Eye (tissue), 1 donor: ENCODE measurements around the gene DUS3L.
"Not testable (repeated sequence)": the region's sequence is repeated elsewhere in the genome, so short reads cannot be mapped to it uniquely, and the experiment has no call there.

ENCODE experiments used
- DNase-seq: peaks from one replicate; pipeline ENCODE4 v3.0.0-alpha.2; 2015

DUS3L gene

GRCh38 chr19:5799247-5800241, 8.6 kb upstream of the DUS3L start:
- no peak for DNase-seq

GRCh38 chr19:5798244-5798643, 7.3 kb upstream of the DUS3L start:
- no peak for DNase-seq

GRCh38 chr19:5795382-5795919, 4.5 kb upstream of the DUS3L start:
- DNase-seq = no peak

DNA sequence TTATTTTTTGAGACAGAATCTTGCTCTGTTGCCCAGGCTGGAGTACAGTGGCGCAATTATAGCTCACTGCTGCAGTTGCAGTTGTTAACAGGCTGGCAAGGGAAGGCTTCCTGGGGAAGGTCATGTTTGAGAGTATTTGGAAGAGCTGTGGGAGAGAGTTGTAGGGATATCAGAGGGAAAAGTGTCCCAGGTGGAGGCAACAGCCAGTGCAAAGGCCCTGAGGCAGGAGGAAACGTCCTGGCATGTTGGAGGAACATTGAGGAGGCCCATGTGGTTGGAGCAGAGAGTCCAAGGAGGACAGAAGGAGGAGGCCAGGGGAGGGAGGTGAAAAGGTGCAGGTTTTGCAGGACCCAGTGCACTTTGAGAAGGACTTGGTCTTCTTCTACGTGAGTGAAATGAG, 2.2 kb upstream of the DUS3L start:
- DNase-seq = no peak

GRCh38 chr19:5792224-5792623, 1.3 kb upstream of the DUS3L start:
- DNase-seq = no peak

GRCh38 chr19:5789886-5790558, 941 bp downstream of the DUS3L start:
- no peak for DNase-seq

DNA sequence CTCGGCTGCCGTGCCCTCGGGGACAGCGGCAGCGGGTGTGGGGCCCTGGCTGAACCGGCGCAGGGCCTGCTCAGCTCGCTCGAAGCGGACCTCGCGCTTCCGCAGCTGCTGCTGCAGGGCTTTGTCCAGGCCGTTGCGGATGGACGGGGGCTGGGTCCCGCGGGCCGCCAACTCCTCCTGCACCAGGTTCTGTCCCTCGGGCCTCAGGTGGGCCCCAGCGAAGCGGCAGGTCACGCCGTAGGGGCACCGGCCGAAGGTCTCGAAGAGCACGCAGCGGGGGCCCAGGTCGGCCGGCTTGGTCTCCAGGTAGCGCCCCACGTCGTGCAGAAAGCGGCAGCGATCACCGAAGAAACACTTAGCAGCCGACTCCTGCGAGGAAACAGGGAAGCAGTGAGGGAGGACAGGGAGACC, 1.6 kb downstream of the DUS3L start:
- DNase-seq = no peak

DNA sequence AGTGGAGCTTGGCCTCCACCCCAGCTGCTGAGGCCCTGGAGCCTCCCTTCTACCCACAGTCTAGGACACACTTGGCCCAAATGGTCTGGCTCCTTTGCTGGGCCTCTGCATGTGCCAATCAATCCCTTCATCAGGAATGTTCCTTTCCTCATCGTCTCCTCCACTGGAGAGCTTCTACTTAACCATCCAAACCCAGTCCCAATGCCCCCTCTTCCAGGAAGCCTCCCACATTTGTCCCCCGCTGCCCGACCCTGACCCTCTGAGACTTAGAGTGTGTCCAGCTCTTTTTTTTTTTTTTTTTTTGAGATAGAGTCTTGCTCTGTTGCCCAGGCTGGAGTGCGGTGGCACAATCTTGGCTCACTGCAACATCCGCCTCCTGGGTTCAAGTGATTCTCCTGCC, 2.5 kb downstream of the DUS3L start:
- DNase-seq = no peak

GRCh38 chr19:5787409-5788182, 3.4 kb downstream of the DUS3L start:
- no peak for DNase-seq

- DNase-seq = no peak
These were observed 4.2 kb downstream of the DUS3L start for GRCh38 chr19:5786593-5787408.

GRCh38 chr19:5785423-5785822, 5.5 kb downstream of the DUS3L start:
- no peak for DNase-seq

DNA sequence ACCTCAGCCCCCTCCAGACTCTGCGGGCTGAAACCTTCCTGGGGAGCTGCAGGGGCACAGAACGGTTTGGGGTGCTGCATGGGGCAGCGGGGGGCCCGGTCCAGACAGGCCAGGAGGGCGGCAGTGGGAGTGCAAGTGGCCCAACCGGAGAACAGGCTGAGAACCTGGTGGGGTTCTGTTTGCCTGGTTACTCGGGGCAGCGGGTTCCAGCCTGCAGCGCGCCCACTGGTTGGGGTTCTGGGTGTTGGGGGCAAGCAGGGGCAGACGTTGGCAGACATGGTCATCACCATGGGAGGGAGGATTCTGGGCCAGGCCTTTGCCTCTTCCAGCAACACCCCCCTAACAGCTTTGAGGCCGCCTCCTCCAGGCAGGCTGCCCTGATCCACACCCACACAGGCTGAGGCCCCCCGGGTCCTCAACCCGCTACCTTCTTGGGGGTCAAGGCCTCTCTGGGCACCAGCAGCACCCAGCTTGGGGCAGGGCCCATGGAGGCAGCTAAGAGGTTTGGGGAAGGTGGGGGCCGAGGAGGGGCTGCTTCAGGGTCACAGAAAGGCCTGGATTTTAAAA, 6.3 kb downstream of the DUS3L start, which contains the start of gene PRR22:
TSS of gene PRR22 (minus strand) at position 166 of the 567 bp plus-strand sequence. CDS start at position 80, 86 bp downstream.
- no peak for DNase-seq

GRCh38 chr19:5782945-5783919, 7.7 kb downstream of the DUS3L start:
- DNase-seq = no peak

DNA sequence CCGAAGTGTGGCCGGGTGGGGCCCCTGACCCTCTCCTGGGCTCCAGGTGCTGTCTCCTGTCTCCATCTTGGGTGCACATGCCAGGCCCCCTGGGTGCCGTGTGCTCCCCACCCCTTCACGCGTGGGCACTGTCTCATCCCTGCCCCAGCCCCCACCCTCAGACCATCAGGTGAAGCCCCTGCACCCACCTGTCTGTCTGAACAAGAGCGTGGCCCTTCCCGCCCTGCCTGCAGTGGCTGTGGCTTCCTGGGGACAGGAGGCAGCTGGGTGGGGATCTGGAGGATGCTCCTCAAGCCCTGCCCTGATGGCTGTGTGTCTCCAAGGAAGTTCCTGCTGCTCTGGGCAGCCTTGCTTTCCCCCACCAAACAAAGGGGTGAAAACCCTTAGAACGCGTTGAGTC, 8.6 kb downstream of the DUS3L start:
- DNase-seq = no peak

DNA sequence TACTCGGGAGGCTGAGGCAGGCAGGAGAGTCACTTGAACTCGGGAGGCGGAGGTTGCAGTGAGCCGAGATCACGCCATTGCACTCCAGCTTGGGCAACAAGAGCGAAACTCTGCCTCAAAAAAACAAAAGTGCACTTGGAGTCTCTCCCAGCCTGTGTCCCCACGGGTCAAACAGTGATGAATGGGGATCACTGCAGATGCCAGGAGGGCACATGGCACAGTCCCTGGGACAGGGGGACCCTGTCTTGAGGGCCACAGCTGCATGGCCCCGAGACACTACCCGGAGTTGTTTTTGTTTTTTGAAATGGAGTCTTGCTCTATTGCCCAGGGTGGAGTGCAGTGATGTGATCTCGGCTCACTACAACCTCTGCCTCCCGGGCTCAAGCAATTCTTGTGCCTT, 10.0 kb downstream of the DUS3L start:
- DNase-seq = not testable (repeated sequence)

GRCh38 chr19:5778402-5778801, 12.6 kb downstream of the DUS3L start:
- no peak for DNase-seq

DNA sequence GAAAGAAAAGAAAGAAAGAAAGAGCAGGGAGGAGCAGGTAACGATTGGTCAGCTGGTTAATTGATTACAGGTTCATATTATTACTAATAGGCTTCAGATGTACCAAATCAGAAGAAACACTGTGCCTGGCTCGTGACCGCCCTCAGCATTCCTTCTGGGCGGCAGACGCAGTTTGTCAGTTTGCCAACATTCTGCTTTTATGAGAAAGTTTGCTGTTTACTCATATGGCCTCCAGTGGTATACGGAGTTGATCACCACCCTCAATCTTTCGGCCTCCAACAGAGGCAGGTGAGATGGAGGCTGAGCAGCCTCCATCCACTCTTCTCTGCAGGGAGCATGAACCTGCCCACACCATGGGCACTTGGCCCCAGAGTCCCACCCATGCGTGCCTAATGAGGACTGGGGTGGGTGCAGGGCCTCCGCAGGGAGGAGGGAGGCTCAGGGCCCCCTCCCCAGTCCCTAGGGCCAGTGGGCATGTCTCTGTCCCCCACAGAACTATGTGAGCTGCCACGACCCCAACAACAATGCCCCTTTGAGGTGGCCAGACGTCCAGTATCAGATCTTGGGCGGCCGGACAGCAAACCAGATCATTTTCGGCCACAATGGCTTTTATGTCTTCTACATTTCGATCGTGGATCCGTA, 15.2 kb downstream of the DUS3L start:
- peak; percentile 27 for DNase-seq

DNA sequence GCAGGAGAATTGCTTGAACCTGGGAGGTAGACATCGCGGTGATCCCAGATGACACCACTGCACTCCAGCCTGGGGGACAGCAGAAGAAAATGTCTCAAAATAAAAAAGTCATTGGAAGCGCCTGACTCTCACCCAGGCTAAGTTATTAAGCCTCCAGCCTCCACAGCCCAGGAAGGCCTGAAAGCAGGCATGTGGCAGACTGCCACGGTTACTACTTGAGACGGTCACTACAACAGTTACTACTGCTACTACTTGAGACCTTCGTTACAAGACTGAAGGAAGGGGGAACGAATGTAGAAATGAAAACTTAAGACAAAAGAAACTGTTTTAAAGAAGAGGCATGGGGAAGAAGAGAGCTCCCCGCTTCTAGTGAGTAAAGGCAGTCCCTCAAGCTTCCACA, 16.0 kb downstream of the DUS3L start:
- no peak for DNase-seq

- no peak for DNase-seq
These were observed 17.7 kb downstream of the DUS3L start for GRCh38 chr19:5773276-5773675.

DNA sequence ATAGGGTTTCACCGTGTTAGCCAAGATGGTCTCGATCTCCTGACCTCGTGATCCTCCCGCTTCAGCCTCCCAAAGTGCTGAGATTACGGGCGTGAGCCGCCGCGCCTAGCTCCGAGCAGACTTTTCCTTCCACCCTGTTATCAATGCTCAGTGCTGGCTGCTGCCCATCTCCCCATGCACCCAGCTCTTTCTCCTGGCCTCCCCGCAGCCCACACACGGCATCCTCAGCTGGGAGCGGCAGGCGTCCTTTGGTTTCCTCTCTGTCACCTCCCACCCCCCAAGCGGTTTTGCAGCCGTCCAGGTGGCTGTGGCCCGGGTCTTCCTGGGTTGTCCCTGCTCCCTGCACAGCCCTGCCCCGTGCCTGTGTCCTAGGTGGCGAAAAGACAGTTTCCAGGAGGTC, 18.5 kb downstream of the DUS3L start:
- no peak for DNase-seq
